Right ventricle myocardium superior (tissue), 1 donor: ENCODE data around the gene PHEX. TPM values are rescaled to one million over a fixed set of nuclear protein-coding genes. Genes with fewer than 3 reads are reported as not detected.

Experiments used
- ATAC-seq: fragments of 200-7000 bp; cut with Tn5 transposase; one replicate; pipeline ENCODE4 v1.9.1; 2020; ENCODE audit warnings: mild to moderate bottlenecking; ENCODE audit not compliant: poor library complexity
- DNase-seq: peaks from one replicate; pipeline ENCODE4 v3.0.0-alpha.2; 2020
- intact Hi-C: fragments of 100-400 bp; cut with DNase I; formaldehyde crosslinking; loops from one replicate; pipeline ENCODE4 v1.11.2; 2022
- total RNA-seq: library from RNA; stranded (reverse); fragmentation: NEBNext Ultra II Directional; extraction: Animal tissue kit (Norgen Biotek cat#: 25700); gene quantifications from one replicate; pipeline ENCODE4 v1.2.1, GENCODE V29; 2021
- donor health status: DM: no; HTN: yes; CAD: no; lungs with severe emphysema.

Gene PHEX
- total RNA-seq, 1 donor from 2014 or later, result 0.08 TPM

GRCh38 chrX:22037225-22037624 lies 5.1 kb downstream of the PHEX start:
- no peak for DNase-seq
- intact Hi-C loops, result no loop called here
- ATAC-seq, result no peak

- no peak for ATAC-seq
- intact Hi-C loops, result no loop called here
- no peak for DNase-seq
Measured at GRCh38 chrX:22037911-22038537, 5.9 kb downstream of the PHEX start.

GRCh38 chrX:22039541-22039940 lies 7.4 kb downstream of the PHEX start:
- DNase-seq, result no peak
- intact Hi-C loops, result no loop called here
- no peak for ATAC-seq

- ATAC-seq, result no peak
- intact Hi-C loops, result no loop called here
- no peak for DNase-seq
Measured at GRCh38 chrX:22040184-22040583, 8.1 kb downstream of the PHEX start.

GRCh38 chrX:22041907-22042530 lies 9.9 kb downstream of the PHEX start:
- intact Hi-C loops, result no loop called here
- DNase-seq (no peak), ATAC-seq (no peak)

- DNase-seq, result no peak
- no peak for ATAC-seq
- intact Hi-C loops, result no loop called here
Measured at GRCh38 chrX:22043872-22044271, 11.7 kb downstream of the PHEX start.

- intact Hi-C loops, result no loop called here
Measured at GRCh38 chrX:22047468-22047867, 15.3 kb downstream of the PHEX start.

GRCh38 chrX:22053481-22053880 lies 21.4 kb downstream of the PHEX start:
- intact Hi-C loops, result no loop called here
- DNase-seq (no peak), ATAC-seq (no peak)

More at GRCh38 chrX:22047468-22047867, 15.3 kb downstream of the PHEX start:
- ATAC-seq (no peak), DNase-seq (no peak)

GRCh38 chrX:22056235-22056634 lies 24.1 kb downstream of the PHEX start:
- no peak for DNase-seq
- ATAC-seq, result no peak
- intact Hi-C loops, result no loop called here

GRCh38 chrX:22057667-22058066 lies 25.5 kb downstream of the PHEX start:
- ATAC-seq, result no peak
- DNase-seq, result no peak
- intact Hi-C loops, result no loop called here

- intact Hi-C loops, result no loop called here
- DNase-seq (no peak), ATAC-seq (no peak)
Measured at GRCh38 chrX:22059775-22060174, 27.6 kb downstream of the PHEX start.

- no peak for DNase-seq
- no peak for ATAC-seq
- intact Hi-C loops, result no loop called here
Measured at GRCh38 chrX:22060415-22061280, 28.5 kb downstream of the PHEX start.

- intact Hi-C loops, result no loop called here
- DNase-seq (no peak), ATAC-seq (no peak)
Measured at GRCh38 chrX:22063284-22063683, 31.2 kb downstream of the PHEX start.

GRCh38 chrX:22069586-22069985 lies 37.5 kb downstream of the PHEX start:
- no peak for ATAC-seq
- no peak for DNase-seq
- intact Hi-C loops, result no loop called here

- DNase-seq (no peak), ATAC-seq (no peak)
- intact Hi-C loops, result no loop called here
Measured at GRCh38 chrX:22073928-22074327, 41.8 kb downstream of the PHEX start.

- DNase-seq (no peak), ATAC-seq (no peak)
- intact Hi-C loops, result no loop called here
Measured at GRCh38 chrX:22078117-22078516, 46.0 kb downstream of the PHEX start.

- intact Hi-C loops, result no loop called here
- ATAC-seq, result peak; percentile 60
- peak; percentile 57 for DNase-seq
Measured at GRCh38 chrX:22081475-22082092, 49.5 kb downstream of the PHEX start.

- ATAC-seq, result no peak
- intact Hi-C loops, result no loop called here
- DNase-seq, result no peak
Measured at GRCh38 chrX:22086003-22086402, 53.9 kb downstream of the PHEX start.

GRCh38 chrX:22087011-22087557 lies 55.0 kb downstream of the PHEX start:
- no peak for ATAC-seq
- intact Hi-C loops, result no loop called here
- DNase-seq, result no peak
